C4-2B (cell line): ENCODE results near the gene CEP135.

Experiments used
- ZFX ChIP-seq: fragments of 450-650 bp; IDR thresholded peaks from 2 replicates; pipeline ENCODE4 v1.6.1; 2017
- TF ChIP-seq, protein P1 (sequence below): fragments of 450-650 bp; conservative IDR thresholded peaks from 2 replicates; pipeline ENCODE4 v1.5.1; 2017; ENCODE audit warnings: mild to moderate bottlenecking

DNA sequence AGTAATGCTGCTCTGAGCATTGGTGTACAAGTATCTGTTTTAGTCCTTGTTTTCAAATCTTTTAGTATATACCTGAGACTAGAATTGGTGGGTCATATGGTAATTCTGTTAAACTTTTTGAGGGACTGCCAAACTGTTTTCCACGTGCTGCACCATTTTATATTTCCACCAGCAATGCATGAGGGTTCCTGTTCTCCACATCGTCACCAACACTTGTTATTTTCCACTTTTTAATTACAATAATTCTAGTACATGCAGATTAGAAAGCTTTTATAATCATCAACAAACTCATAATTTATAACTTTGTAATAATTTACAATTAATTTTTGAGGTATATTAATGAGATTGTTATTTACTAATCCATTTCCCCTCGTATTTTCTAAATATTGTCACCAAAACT, 79.4 kb downstream of the CEP135 start:
- TF ChIP-seq, protein P1, sequence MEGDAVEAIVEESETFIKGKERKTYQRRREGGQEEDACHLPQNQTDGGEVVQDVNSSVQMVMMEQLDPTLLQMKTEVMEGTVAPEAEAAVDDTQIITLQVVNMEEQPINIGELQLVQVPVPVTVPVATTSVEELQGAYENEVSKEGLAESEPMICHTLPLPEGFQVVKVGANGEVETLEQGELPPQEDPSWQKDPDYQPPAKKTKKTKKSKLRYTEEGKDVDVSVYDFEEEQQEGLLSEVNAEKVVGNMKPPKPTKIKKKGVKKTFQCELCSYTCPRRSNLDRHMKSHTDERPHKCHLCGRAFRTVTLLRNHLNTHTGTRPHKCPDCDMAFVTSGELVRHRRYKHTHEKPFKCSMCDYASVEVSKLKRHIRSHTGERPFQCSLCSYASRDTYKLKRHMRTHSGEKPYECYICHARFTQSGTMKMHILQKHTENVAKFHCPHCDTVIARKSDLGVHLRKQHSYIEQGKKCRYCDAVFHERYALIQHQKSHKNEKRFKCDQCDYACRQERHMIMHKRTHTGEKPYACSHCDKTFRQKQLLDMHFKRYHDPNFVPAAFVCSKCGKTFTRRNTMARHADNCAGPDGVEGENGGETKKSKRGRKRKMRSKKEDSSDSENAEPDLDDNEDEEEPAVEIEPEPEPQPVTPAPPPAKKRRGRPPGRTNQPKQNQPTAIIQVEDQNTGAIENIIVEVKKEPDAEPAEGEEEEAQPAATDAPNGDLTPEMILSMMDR: no peak
- TF ChIP-seq ZFX: no peak
